ENCODE results near the gene CHCHD3.

DNA sequence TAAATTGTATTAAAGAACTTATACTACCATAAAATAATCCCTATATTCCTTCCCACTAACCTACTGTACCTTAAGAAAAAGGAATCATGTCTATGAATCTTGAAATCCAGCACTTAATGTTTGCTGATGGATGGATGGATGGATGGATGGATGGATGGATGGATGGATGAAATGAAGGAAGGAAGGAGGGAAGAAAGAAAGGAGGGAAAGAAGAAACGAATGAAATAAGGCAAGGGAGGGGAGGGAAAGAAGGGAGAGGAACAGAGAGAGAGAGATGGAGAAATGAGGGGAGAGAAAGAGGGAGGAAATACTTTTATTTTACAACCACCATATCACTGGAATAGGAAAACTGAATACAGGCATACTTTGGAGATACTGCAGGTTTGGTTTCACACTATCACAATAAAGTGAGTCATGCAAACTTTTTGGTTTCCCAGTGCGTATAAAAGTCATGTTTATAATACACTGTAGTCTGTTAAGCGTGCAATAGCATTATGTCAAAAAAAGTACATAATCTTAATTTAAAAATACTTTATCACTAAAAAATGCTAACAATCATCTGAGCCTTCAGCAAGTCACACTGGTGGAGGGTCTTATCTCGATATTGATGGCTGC, 219.8 kb downstream of the CHCHD3 start:
- TF ChIP-seq POLR2A (IDR thresholded peaks at IDR 0.05; ENCODE audit: low read depth, low read length) (no peak), MXI1 (IDR thresholded peaks at IDR 0.05; ENCODE audit: borderline replicate concordance, low read depth, low read length) (no peak), RCOR1 (IDR thresholded peaks at IDR 0.05; ENCODE audit: insufficient replicate concordance, low read length) (no peak), RAD21 (IDR thresholded peaks at IDR 0.05; ENCODE audit: low read length) (no peak), USF2 (IDR thresholded peaks at IDR 0.05; ENCODE audit: low read depth, low read length) (no peak), SMC3 (IDR thresholded peaks at IDR 0.05; ENCODE audit: low read depth, low read length) (no peak), RFX5 (IDR thresholded peaks at IDR 0.05; ENCODE audit: low read depth, low read length) (no peak), CEBPB (IDR thresholded peaks at IDR 0.05; ENCODE audit: low read depth, low read length) (no peak), NFE2L2 (IDR thresholded peaks at IDR 0.05; ENCODE audit: low read depth, low read length) (no peak), FOS (IDR thresholded peaks at IDR 0.05; ENCODE audit: low read depth, low read length) (no peak), ELK1 (IDR thresholded peaks at IDR 0.05; ENCODE audit: borderline replicate concordance, low read depth, low read length) (no peak), MAFK (IDR thresholded peaks at IDR 0.05; ENCODE audit: low read depth, low read length) (no peak), CHD1 (IDR thresholded peaks at IDR 0.05; ENCODE audit: low read depth, low read length) (no peak)
- TF ChIP-seq, protein P1, sequence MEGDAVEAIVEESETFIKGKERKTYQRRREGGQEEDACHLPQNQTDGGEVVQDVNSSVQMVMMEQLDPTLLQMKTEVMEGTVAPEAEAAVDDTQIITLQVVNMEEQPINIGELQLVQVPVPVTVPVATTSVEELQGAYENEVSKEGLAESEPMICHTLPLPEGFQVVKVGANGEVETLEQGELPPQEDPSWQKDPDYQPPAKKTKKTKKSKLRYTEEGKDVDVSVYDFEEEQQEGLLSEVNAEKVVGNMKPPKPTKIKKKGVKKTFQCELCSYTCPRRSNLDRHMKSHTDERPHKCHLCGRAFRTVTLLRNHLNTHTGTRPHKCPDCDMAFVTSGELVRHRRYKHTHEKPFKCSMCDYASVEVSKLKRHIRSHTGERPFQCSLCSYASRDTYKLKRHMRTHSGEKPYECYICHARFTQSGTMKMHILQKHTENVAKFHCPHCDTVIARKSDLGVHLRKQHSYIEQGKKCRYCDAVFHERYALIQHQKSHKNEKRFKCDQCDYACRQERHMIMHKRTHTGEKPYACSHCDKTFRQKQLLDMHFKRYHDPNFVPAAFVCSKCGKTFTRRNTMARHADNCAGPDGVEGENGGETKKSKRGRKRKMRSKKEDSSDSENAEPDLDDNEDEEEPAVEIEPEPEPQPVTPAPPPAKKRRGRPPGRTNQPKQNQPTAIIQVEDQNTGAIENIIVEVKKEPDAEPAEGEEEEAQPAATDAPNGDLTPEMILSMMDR (conservative IDR thresholded peaks at IDR 0.05; ENCODE audit: low read depth, low read length) = no peak
